Liver (tissue), 9 donors: Measurements from ENCODE around the gene DAND5. TPM values are rescaled to one million over a fixed set of nuclear protein-coding genes. Genes with fewer than 3 reads are reported as not detected.

ENCODE experiments used
- DNase-seq: peaks from one replicate; pipeline ENCODE4 v3.0.0-alpha.2; 2017; ENCODE audit warnings: low spot score
- H3K27ac ChIP-seq, 2 donors: one replicate each; pipeline ENCODE4 v1.7.0; 2013; ENCODE audit warnings: inconsistent platforms in 2 of 2, low read length in 2 of 2, control low read depth in 1 of 2, low read depth in 1 of 2, mild to moderate bottlenecking in 1 of 2
- H3K27me3 ChIP-seq, 4 donors: one replicate each; pipeline versions ENCODE4 v1.6.1 to v1.7.0; 2013; ENCODE audit warnings: low read length in 3 of 4, inconsistent platforms in 1 of 4, mild to moderate bottlenecking in 1 of 4, moderate library complexity in 1 of 4; ENCODE audit not compliant: control insufficient read depth in 4 of 4, insufficient read depth in 4 of 4
- H3K36me3 ChIP-seq, 4 donors: one replicate each; pipeline versions ENCODE4 v1.6.1 to v1.7.0; 2013; ENCODE audit warnings: low read length in 3 of 4, mild to moderate bottlenecking in 3 of 4, low read depth in 1 of 4, moderate library complexity in 1 of 4; ENCODE audit not compliant: control insufficient read depth in 4 of 4, insufficient read depth in 3 of 4
- H3K4me1 ChIP-seq, 4 donors: one replicate each; pipeline versions ENCODE4 v1.6.1 to v1.7.0; 2013; ENCODE audit warnings: low read length in 3 of 4, mild to moderate bottlenecking in 3 of 4, moderate library complexity in 1 of 4; ENCODE audit not compliant: control insufficient read depth in 4 of 4, insufficient read depth in 4 of 4
- H3K4me3 ChIP-seq, 3 donors: one replicate each; pipeline versions ENCODE4 v1.6.1 to v1.7.0; 2013; ENCODE audit warnings: low read length in 3 of 3, control low read depth in 1 of 3, low read depth in 1 of 3, mild to moderate bottlenecking in 1 of 3
- H3K9ac ChIP-seq, 2 donors: one replicate each; pipeline ENCODE4 v1.7.0; 2013; ENCODE audit warnings: low read length in 2 of 2, mild to moderate bottlenecking in 2 of 2, moderate library complexity in 2 of 2, control low read depth in 1 of 2, low read depth in 1 of 2
- H3K9me3 ChIP-seq, 4 donors: one replicate each; pipeline versions ENCODE4 v1.6.1 to v1.7.0; 2013; ENCODE audit warnings: low read length in 3 of 4; ENCODE audit not compliant: control insufficient read depth in 4 of 4
- EGR1 ChIP-seq, 2 donors: IDR thresholded peaks; 2 replicates each; pipeline ENCODE4 v1.6.1; 2016 to 2018; ENCODE audit warnings: antibody characterized with exemption in 2 of 2, low read depth in 2 of 2
- FOXA1 ChIP-seq: IDR thresholded peaks from 2 replicates; pipeline ENCODE4 v1.6.1; 2016; ENCODE audit warnings: antibody characterized with exemption
- FOXA2 ChIP-seq: IDR thresholded peaks from 2 replicates; pipeline ENCODE4 v1.6.1; 2016; ENCODE audit warnings: antibody characterized with exemption
- GABPA ChIP-seq, 2 donors: IDR thresholded peaks in 1 of 2; conservative IDR thresholded peaks in 1 of 2; 2 replicates each; pipeline ENCODE4 v1.6.1; 2016; ENCODE audit warnings: antibody characterized with exemption in 2 of 2, mild to moderate bottlenecking in 1 of 2, moderate library complexity in 1 of 2
- HNF4A ChIP-seq, 2 donors: conservative IDR thresholded peaks; 2 replicates each; pipeline ENCODE4 v1.6.1; 2016; ENCODE audit warnings: antibody characterized with exemption in 2 of 2, mild to moderate bottlenecking in 2 of 2
- JUND ChIP-seq, 2 donors: IDR thresholded peaks; 2 replicates each; pipeline ENCODE4 v1.6.1; 2016; ENCODE audit warnings: antibody characterized with exemption in 2 of 2
- RXRA ChIP-seq, 2 donors: IDR thresholded peaks; 2 replicates each; pipeline ENCODE4 v1.6.1; 2017 to 2018; ENCODE audit warnings: antibody characterized with exemption in 2 of 2, mild to moderate bottlenecking in 1 of 2
- SP1 ChIP-seq: IDR thresholded peaks from 2 replicates; pipeline ENCODE4 v1.6.1; 2018; ENCODE audit warnings: antibody characterized with exemption, mild to moderate bottlenecking
- WGBS: extraction: QIAGEN DNeasy Blood & Tissue Kit; methylation state at CpG from one replicate; pipeline ENCODE4 v1.1.7; 2013; 5-methylcytosine and 5-hydroxymethylcytosine counted together
- polyA plus RNA-seq, 2 donors: library from polyadenylated mRNA; stranded (reverse) in 1 of 2; unstranded in 1 of 2; fragments of 200-250 nt in 1 of 2; fragments of >200 nt in 1 of 2; fragmentation: Nextera tagmentation in 1 of 2; extraction: Ambion mirVana in 1 of 2; gene quantifications; one replicate each; pipeline versions ENCODE4 v1.2.1 to v1.2.3, GENCODE V29; 2013 to 2015
- total RNA-seq, 2 donors: library from RNA; depleted of rRNA; stranded (reverse); fragments of >200 nt; gene quantifications; one replicate each; pipeline ENCODE4 v1.2.3, GENCODE V29; 2014
- TF ChIP-seq, protein P1 (sequence below): IDR thresholded peaks from 2 replicates; pipeline ENCODE4 v1.6.1; 2016; ENCODE audit warnings: antibody characterized with exemption
- TF ChIP-seq, protein P2 (sequence below): IDR thresholded peaks from 2 replicates; pipeline ENCODE4 v1.6.1; 2016; ENCODE audit warnings: antibody characterized with exemption, mild to moderate bottlenecking
- TF ChIP-seq, protein P3 (sequence below): IDR thresholded peaks from 2 replicates; pipeline ENCODE4 v1.6.1; 2016; ENCODE audit warnings: antibody characterized with exemption
- donor health status: healthy.
- donor health status: healthy.
- donor health status: healthy.
- donor health status: healthy.
- donor health status: healthy.

Gene DAND5
- total and polyA plus RNA-seq, 4 donors, result 0.23 TPM; not detected in 3

DNA sequence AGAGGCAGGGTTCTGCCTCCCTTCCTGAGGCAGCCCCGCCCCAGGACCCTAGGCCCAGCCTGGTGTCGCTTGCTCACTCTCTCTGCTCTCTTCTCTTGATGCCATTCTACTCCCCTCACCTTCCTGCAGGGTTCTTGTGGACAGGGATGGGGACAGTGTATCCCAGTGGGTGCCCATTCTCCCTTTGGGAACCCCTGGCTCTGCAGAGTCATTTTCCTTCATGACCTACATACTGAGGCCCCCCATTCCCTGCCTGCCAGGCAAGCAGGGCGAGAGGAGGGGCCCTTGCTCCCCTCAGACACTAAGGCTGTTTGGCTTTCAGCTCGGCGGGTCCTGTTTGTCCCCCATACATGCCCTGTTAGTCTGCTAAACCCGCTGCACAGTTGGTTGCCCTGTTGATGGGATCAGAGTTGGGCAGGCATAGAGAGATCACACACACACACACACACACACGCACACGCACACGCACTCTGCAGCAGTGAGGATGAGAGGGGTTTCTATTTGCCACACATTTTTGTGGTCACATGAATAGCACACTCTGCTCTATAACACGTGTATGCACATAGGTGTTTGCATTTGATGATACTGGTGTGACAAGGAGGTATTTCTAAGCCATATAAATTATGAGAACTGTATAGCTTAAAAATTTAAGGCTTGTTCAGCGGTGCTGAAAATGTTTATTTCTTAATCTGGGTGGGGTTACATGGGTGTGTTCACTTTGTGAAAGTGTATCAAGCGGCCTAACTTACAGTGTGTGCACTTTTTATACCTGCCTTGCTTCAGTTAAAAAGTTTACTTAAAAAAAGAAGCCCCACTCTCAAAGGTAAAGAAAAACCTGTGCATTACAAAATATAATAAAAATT, 46.2 kb downstream of the DAND5 start:
- TF ChIP-seq SP1, result no peak
- TF ChIP-seq, protein P1, sequence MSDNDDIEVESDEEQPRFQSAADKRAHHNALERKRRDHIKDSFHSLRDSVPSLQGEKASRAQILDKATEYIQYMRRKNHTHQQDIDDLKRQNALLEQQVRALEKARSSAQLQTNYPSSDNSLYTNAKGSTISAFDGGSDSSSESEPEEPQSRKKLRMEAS, result no peak
- TF ChIP-seq, protein P2, sequence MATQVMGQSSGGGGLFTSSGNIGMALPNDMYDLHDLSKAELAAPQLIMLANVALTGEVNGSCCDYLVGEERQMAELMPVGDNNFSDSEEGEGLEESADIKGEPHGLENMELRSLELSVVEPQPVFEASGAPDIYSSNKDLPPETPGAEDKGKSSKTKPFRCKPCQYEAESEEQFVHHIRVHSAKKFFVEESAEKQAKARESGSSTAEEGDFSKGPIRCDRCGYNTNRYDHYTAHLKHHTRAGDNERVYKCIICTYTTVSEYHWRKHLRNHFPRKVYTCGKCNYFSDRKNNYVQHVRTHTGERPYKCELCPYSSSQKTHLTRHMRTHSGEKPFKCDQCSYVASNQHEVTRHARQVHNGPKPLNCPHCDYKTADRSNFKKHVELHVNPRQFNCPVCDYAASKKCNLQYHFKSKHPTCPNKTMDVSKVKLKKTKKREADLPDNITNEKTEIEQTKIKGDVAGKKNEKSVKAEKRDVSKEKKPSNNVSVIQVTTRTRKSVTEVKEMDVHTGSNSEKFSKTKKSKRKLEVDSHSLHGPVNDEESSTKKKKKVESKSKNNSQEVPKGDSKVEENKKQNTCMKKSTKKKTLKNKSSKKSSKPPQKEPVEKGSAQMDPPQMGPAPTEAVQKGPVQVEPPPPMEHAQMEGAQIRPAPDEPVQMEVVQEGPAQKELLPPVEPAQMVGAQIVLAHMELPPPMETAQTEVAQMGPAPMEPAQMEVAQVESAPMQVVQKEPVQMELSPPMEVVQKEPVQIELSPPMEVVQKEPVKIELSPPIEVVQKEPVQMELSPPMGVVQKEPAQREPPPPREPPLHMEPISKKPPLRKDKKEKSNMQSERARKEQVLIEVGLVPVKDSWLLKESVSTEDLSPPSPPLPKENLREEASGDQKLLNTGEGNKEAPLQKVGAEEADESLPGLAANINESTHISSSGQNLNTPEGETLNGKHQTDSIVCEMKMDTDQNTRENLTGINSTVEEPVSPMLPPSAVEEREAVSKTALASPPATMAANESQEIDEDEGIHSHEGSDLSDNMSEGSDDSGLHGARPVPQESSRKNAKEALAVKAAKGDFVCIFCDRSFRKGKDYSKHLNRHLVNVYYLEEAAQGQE, result no peak
- TF ChIP-seq GABPA (IDR thresholded peaks at IDR 0.05 in 1 of 2, conservative IDR thresholded peaks at IDR 0.05 in 1 of 2), result no peak
- no peak for TF ChIP-seq RXRA (IDR thresholded peaks at IDR 0.05)
- TF ChIP-seq JUND (IDR thresholded peaks at IDR 0.05), result no peak
- TF ChIP-seq EGR1 (IDR thresholded peaks at IDR 0.05; ENCODE audit: low read depth in 2 of 2), result no peak
- TF ChIP-seq HNF4A (conservative IDR thresholded peaks at IDR 0.05), result no peak
- TF ChIP-seq, protein P3, sequence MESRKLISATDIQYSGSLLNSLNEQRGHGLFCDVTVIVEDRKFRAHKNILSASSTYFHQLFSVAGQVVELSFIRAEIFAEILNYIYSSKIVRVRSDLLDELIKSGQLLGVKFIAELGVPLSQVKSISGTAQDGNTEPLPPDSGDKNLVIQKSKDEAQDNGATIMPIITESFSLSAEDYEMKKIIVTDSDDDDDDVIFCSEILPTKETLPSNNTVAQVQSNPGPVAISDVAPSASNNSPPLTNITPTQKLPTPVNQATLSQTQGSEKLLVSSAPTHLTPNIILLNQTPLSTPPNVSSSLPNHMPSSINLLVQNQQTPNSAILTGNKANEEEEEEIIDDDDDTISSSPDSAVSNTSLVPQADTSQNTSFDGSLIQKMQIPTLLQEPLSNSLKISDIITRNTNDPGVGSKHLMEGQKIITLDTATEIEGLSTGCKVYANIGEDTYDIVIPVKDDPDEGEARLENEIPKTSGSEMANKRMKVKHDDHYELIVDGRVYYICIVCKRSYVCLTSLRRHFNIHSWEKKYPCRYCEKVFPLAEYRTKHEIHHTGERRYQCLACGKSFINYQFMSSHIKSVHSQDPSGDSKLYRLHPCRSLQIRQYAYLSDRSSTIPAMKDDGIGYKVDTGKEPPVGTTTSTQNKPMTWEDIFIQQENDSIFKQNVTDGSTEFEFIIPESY, result no peak
- TF ChIP-seq FOXA1, result no peak
- no peak for TF ChIP-seq FOXA2
- WGBS, result 89% methylated on average over 12 of the region's 12 CpGs
- H3K9me3 ChIP-seq, result no peaks in the 10 kb centered on the region
- H3K4me1 ChIP-seq, result peaks cover 7 to 38% (median 15%) of the 10 kb centered on the region in 4 donors
- DNase-seq, result no peak
- no peak overlapping the region for H3K27ac ChIP-seq
- H3K36me3 ChIP-seq, result no peaks in the 10 kb centered on the region
- no peak overlapping the region for H3K4me3 ChIP-seq
- H3K27me3 ChIP-seq, result no peaks in the 10 kb centered on the region
- H3K9ac ChIP-seq, result no peak overlapping the region

DNA sequence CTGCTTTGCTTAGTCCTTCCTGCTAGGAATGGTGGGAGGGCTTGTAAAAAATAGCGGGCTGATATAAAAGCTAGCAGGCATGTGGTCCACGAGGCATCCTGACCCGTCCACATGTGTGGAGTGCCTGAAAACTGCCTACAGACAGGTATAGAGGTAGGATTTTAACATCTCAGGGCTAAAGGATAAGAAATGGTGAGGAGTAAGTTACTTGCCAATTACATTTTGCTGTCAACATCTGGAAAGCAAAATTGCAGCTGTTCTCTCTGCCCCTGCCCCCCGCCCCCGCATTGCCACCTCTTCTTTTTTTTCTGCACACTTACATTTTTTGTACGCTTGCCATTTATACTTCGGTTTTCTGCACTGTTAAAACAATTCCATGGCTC, 46.9 kb downstream of the DAND5 start:
- H3K27me3 ChIP-seq, result no peaks in the 10 kb centered on the region
- peaks cover 7 to 39% (median 15%) of the 10 kb centered on the region in 4 donors for H3K4me1 ChIP-seq
- H3K4me3 ChIP-seq, result no peak overlapping the region
- no peak for DNase-seq
- H3K9ac ChIP-seq, result no peak overlapping the region
- H3K36me3 ChIP-seq, result no peaks in the 10 kb centered on the region
- no peak overlapping the region for H3K27ac ChIP-seq
- WGBS, result 82% methylated on average over 7 of the region's 7 CpGs
- TF ChIP-seq SP1, result no peak
- no peaks in the 10 kb centered on the region for H3K9me3 ChIP-seq
